Stimulated activated effector memory CD8-positive, alpha-beta T cell treated with anti-CD3 and anti-CD28 coated beads, Interleukin-12 subunit alpha, Interleukin-12 subunit beta, amount 100 ng/mL, for 72 hours (primary cell): ENCODE data around the gene TEF.

ENCODE experiments used
- ATAC-seq: fragments of 150-1000 bp; cut with Tn5 transposase; 2 replicates; pipeline ENCODE4 v1.10.0; 2021
- DNase-seq, 2 donors: peaks; one replicate each; pipeline ENCODE4 v3.0.0; 2021 to 2022; ENCODE audit warnings: low spot score in 2 of 2
- H3K27ac Mint-ChIP-seq: one replicate; pipeline ENCODE4 v1.8.0; 2022; ENCODE audit warnings: mild to moderate bottlenecking, mixed read lengths
- H3K36me3 Mint-ChIP-seq: one replicate; pipeline ENCODE4 v1.8.0; 2022; ENCODE audit warnings: mild to moderate bottlenecking, mixed read lengths
- H3K4me1 Mint-ChIP-seq: one replicate; pipeline ENCODE4 v1.8.0; 2022; ENCODE audit warnings: mixed read lengths
- H3K4me3 Mint-ChIP-seq: one replicate; pipeline ENCODE4 v1.8.0; 2022; ENCODE audit warnings: mild to moderate bottlenecking, mixed read lengths
- H3K9me3 Mint-ChIP-seq: one replicate; pipeline ENCODE4 v1.8.0; 2022; ENCODE audit warnings: mixed read lengths

Gene TEF

GRCh38 chr22:41347066-41347859, 34.5 kb upstream of the TEF start:
- DNase-seq = no peak
- no peak for ATAC-seq
- no peaks in the 10 kb centered on the region for H3K4me1 Mint-ChIP-seq
- peaks cover 80% of the 10 kb centered on the region for H3K36me3 Mint-ChIP-seq
- H3K9me3 Mint-ChIP-seq = no peaks in the 10 kb centered on the region
- no peak overlapping the region for H3K27ac Mint-ChIP-seq
- H3K4me3 Mint-ChIP-seq = no peak overlapping the region

GRCh38 chr22:41348964-41349484, 32.7 kb upstream of the TEF start:
- Mint-ChIP-seq H3K27ac (no peak overlapping the region), H3K36me3 (peaks cover 85% of the 10 kb centered on the region), H3K4me1 (no peaks in the 10 kb centered on the region)

GRCh38 chr22:41350087-41350486, 31.7 kb upstream of the TEF start:
- Mint-ChIP-seq H3K27ac (peak overlapping the region; percentile 11), H3K4me3 (no peak overlapping the region), H3K4me1 (no peaks in the 10 kb centered on the region), H3K9me3 (no peaks in the 10 kb centered on the region), H3K36me3 (peaks cover 85% of the 10 kb centered on the region)
- ATAC-seq (no peak), DNase-seq (no peak)

More at GRCh38 chr22:41348964-41349484, 32.7 kb upstream of the TEF start:
- H3K9me3 Mint-ChIP-seq = no peaks in the 10 kb centered on the region
- no peak overlapping the region for H3K4me3 Mint-ChIP-seq
- ATAC-seq (no peak), DNase-seq (no peak)

- no peaks in the 10 kb centered on the region for H3K4me1 Mint-ChIP-seq
- H3K36me3 Mint-ChIP-seq = peaks cover 81% of the 10 kb centered on the region
- H3K4me3 Mint-ChIP-seq = no peak overlapping the region
- ATAC-seq (no peak), DNase-seq (no peak)
- no peak overlapping the region for H3K27ac Mint-ChIP-seq
- H3K9me3 Mint-ChIP-seq = no peaks in the 10 kb centered on the region
Observed at GRCh38 chr22:41351011-41351410, 30.7 kb upstream of the TEF start.

- H3K9me3 Mint-ChIP-seq = no peaks in the 10 kb centered on the region
- ATAC-seq (no peak), DNase-seq (no peak)
- no peaks in the 10 kb centered on the region for H3K4me1 Mint-ChIP-seq
- H3K36me3 Mint-ChIP-seq = peaks cover 73% of the 10 kb centered on the region
- H3K4me3 Mint-ChIP-seq = no peak overlapping the region
- H3K27ac Mint-ChIP-seq = no peak overlapping the region
Observed at GRCh38 chr22:41352058-41352457, 29.7 kb upstream of the TEF start.

GRCh38 chr22:41353862-41354575, 27.7 kb upstream of the TEF start:
- H3K4me1 Mint-ChIP-seq = no peaks in the 10 kb centered on the region
- no peak for DNase-seq
- peaks cover 56% of the 10 kb centered on the region for H3K36me3 Mint-ChIP-seq
- ATAC-seq = no peak
- H3K9me3 Mint-ChIP-seq = no peaks in the 10 kb centered on the region
- H3K27ac Mint-ChIP-seq = peak overlapping the region; percentile 69
- no peak overlapping the region for H3K4me3 Mint-ChIP-seq

- no peak for ATAC-seq
- peaks cover 51% of the 10 kb centered on the region for H3K36me3 Mint-ChIP-seq
- no peaks in the 10 kb centered on the region for H3K9me3 Mint-ChIP-seq
- no peaks in the 10 kb centered on the region for H3K4me1 Mint-ChIP-seq
- H3K4me3 Mint-ChIP-seq = no peak overlapping the region
- no peak for DNase-seq
- H3K27ac Mint-ChIP-seq = no peak overlapping the region
Observed at GRCh38 chr22:41354979-41355378, 26.8 kb upstream of the TEF start.

- Mint-ChIP-seq H3K36me3 (peaks cover 42% of the 10 kb centered on the region), H3K4me1 (no peaks in the 10 kb centered on the region)
Observed at GRCh38 chr22:41355895-41356294, 25.8 kb upstream of the TEF start.

GRCh38 chr22:41356430-41357028, 25.2 kb upstream of the TEF start:
- Mint-ChIP-seq H3K36me3 (peaks cover 36% of the 10 kb centered on the region), H3K9me3 (no peaks in the 10 kb centered on the region), H3K4me1 (no peaks in the 10 kb centered on the region), H3K4me3 (no peak overlapping the region), H3K27ac (no peak overlapping the region)
- no peak for ATAC-seq
- no peak for DNase-seq

More at GRCh38 chr22:41355895-41356294, 25.8 kb upstream of the TEF start:
- no peak for DNase-seq
- ATAC-seq = no peak
- Mint-ChIP-seq H3K9me3 (no peaks in the 10 kb centered on the region), H3K27ac (no peak overlapping the region), H3K4me3 (no peak overlapping the region)

GRCh38 chr22:41357191-41357590, 24.6 kb upstream of the TEF start:
- Mint-ChIP-seq H3K9me3 (no peaks in the 10 kb centered on the region), H3K27ac (no peak overlapping the region), H3K36me3 (peaks cover 31% of the 10 kb centered on the region), H3K4me3 (no peak overlapping the region), H3K4me1 (no peaks in the 10 kb centered on the region)
- no peak for ATAC-seq
- DNase-seq = no peak

- H3K36me3 Mint-ChIP-seq = peaks cover 17% of the 10 kb centered on the region
- H3K9me3 Mint-ChIP-seq = no peaks in the 10 kb centered on the region
- no peaks in the 10 kb centered on the region for H3K4me1 Mint-ChIP-seq
- no peak for DNase-seq
- no peak for ATAC-seq
- no peak overlapping the region for H3K4me3 Mint-ChIP-seq
- peak overlapping the region; percentile 85 for H3K27ac Mint-ChIP-seq
Observed at GRCh38 chr22:41358927-41359326, 22.8 kb upstream of the TEF start.

GRCh38 chr22:41359376-41359775, 22.4 kb upstream of the TEF start:
- peak overlapping the region; percentile 85 for H3K27ac Mint-ChIP-seq
- peaks cover 12% of the 10 kb centered on the region for H3K36me3 Mint-ChIP-seq

GRCh38 chr22:41360126-41360525, 21.6 kb upstream of the TEF start:
- no peak overlapping the region for H3K4me3 Mint-ChIP-seq
- DNase-seq (no peak), ATAC-seq (no peak)
- H3K4me1 Mint-ChIP-seq = no peaks in the 10 kb centered on the region
- peaks cover 5% of the 10 kb centered on the region for H3K36me3 Mint-ChIP-seq
- no peak overlapping the region for H3K27ac Mint-ChIP-seq
- no peaks in the 10 kb centered on the region for H3K9me3 Mint-ChIP-seq

More at GRCh38 chr22:41359376-41359775, 22.4 kb upstream of the TEF start:
- DNase-seq (no peak), ATAC-seq (no peak)
- Mint-ChIP-seq H3K9me3 (no peaks in the 10 kb centered on the region), H3K4me3 (no peak overlapping the region), H3K4me1 (no peaks in the 10 kb centered on the region)

GRCh38 chr22:41361716-41362310, 19.9 kb upstream of the TEF start:
- no peaks in the 10 kb centered on the region for H3K36me3 Mint-ChIP-seq
- no peak for ATAC-seq
- H3K4me3 Mint-ChIP-seq = no peak overlapping the region
- H3K4me1 Mint-ChIP-seq = no peaks in the 10 kb centered on the region
- H3K27ac Mint-ChIP-seq = no peak overlapping the region
- no peaks in the 10 kb centered on the region for H3K9me3 Mint-ChIP-seq
- DNase-seq = no peak

- ATAC-seq (no peak), DNase-seq (no peak)
- no peaks in the 10 kb centered on the region for H3K36me3 Mint-ChIP-seq
- no peak overlapping the region for H3K27ac Mint-ChIP-seq
- no peaks in the 10 kb centered on the region for H3K9me3 Mint-ChIP-seq
- H3K4me1 Mint-ChIP-seq = no peaks in the 10 kb centered on the region
- no peak overlapping the region for H3K4me3 Mint-ChIP-seq
Observed at GRCh38 chr22:41362615-41363014, 19.1 kb upstream of the TEF start.
